ENCODE data around the gene C2orf92. TPM values are rescaled to one million over a fixed set of nuclear protein-coding genes. Genes with fewer than 3 reads are reported as not detected.

Gene C2orf92
- polyA plus RNA-seq, 3 donors: 7.9 TPM; not detected in 2

GRCh38 chr2:97723156-97724072 lies 53.9 kb downstream of the C2orf92 start:
- Histone ChIP-seq H3K27me3 (ENCODE audit: control insufficient read depth in 2 of 2, insufficient read depth in 2 of 2, low read length in 2 of 2) (no peaks in the 10 kb centered on the region), H3K9me3 (replicated peaks in 1 of 2; ENCODE audit: control insufficient read depth in 1 of 2, insufficient read depth in 1 of 2, low read length in 2 of 2) (peaks cover 0 to 8% of the 10 kb centered on the region in 2 donors), H3K36me3 (replicated peaks in 1 of 2; ENCODE audit: control insufficient read depth in 1 of 2, insufficient read depth in 2 of 2, low read length in 2 of 2) (no peaks in the 10 kb centered on the region), H3K4me1 (ENCODE audit: control insufficient read depth in 1 of 2, insufficient read depth in 2 of 2, low read length in 2 of 2) (peaks cover 5 to 8% of the 10 kb centered on the region in 2 donors), H3K27ac (ENCODE audit: low read depth in 1 of 2, low read length in 2 of 2) (no peak overlapping the region), H3K79me2 (ENCODE audit: insufficient read depth, low read length) (no peaks in the 10 kb centered on the region), H3K4me2 (replicated peaks; ENCODE audit: extremely low read depth, low read length, poor library complexity, severe bottlenecking) (no peak overlapping the region), H2AFZ (ENCODE audit: insufficient read depth, low read depth, low read length, poor library complexity, severe bottlenecking) (no peak overlapping the region), H3K4me3 (replicated peaks in 1 of 3; ENCODE audit: low read depth in 2 of 3, low read length in 3 of 3) (no peak overlapping the region), H3K9ac (ENCODE audit: insufficient read depth, low read length, poor library complexity, severe bottlenecking) (no peak overlapping the region), H4K20me1 (ENCODE audit: insufficient read depth, low read length) (no peaks in the 10 kb centered on the region)
- H3K27ac Mint-ChIP-seq: no peak overlapping the region
- DNase-seq: no peak
- peaks cover 1 to 10% (median 10%) of the 10 kb centered on the region in 3 donors for H3K27me3 Mint-ChIP-seq (ENCODE audit: low read depth in 3 of 3)
- no peaks in the 10 kb centered on the region for H3K36me3 Mint-ChIP-seq
- peaks cover 4 to 11% (median 8%) of the 10 kb centered on the region in 7 donors for H3K9me3 Mint-ChIP-seq
- H3K4me3 Mint-ChIP-seq: no peak overlapping the region
- peaks cover 10% of the 10 kb centered on the region for H3K4me1 Mint-ChIP-seq
- intact Hi-C loops (cut with micrococcal nuclease): no loop called here
- WGBS (ENCODE audit: insufficient coverage): 93% methylated on average over 35 of the region's 37 CpGs
- no peak for TF ChIP-seq CTCF (IDR thresholded peaks at IDR 0.05)

- no peak for DNase-seq
- no peak overlapping the region for H3K27ac ChIP-seq (ENCODE audit: low read depth in 1 of 2, low read length in 2 of 2)
Measured at GRCh38 chr2:97724073-97724410, 54.5 kb downstream of the C2orf92 start.

More at GRCh38 chr2:97724073-97724410, 54.5 kb downstream of the C2orf92 start:
- Histone ChIP-seq H3K4me1 (ENCODE audit: control insufficient read depth in 1 of 2, insufficient read depth in 2 of 2, low read length in 2 of 2) (peaks cover 0 to 2% of the 10 kb centered on the region in 2 donors), H3K9ac (ENCODE audit: insufficient read depth, low read length, poor library complexity, severe bottlenecking) (no peak overlapping the region), H3K79me2 (ENCODE audit: insufficient read depth, low read length) (no peaks in the 10 kb centered on the region), H3K9me3 (replicated peaks in 1 of 2; ENCODE audit: control insufficient read depth in 1 of 2, insufficient read depth in 1 of 2, low read length in 2 of 2) (peaks cover 0 to 8% of the 10 kb centered on the region in 2 donors), H2AFZ (ENCODE audit: insufficient read depth, low read depth, low read length, poor library complexity, severe bottlenecking) (no peak overlapping the region), H3K4me2 (replicated peaks; ENCODE audit: extremely low read depth, low read length, poor library complexity, severe bottlenecking) (no peak overlapping the region), H3K4me3 (replicated peaks in 1 of 3; ENCODE audit: low read depth in 2 of 3, low read length in 3 of 3) (no peak overlapping the region), H4K20me1 (ENCODE audit: insufficient read depth, low read length) (no peaks in the 10 kb centered on the region), H3K27me3 (ENCODE audit: control insufficient read depth in 2 of 2, insufficient read depth in 2 of 2, low read length in 2 of 2) (no peaks in the 10 kb centered on the region), H3K36me3 (replicated peaks in 1 of 2; ENCODE audit: control insufficient read depth in 1 of 2, insufficient read depth in 2 of 2, low read length in 2 of 2) (no peaks in the 10 kb centered on the region)
- Mint-ChIP-seq H3K4me1 (peaks cover 4% of the 10 kb centered on the region), H3K9me3 (peaks cover 4 to 11% (median 8%) of the 10 kb centered on the region in 7 donors), H3K4me3 (no peak overlapping the region), H3K36me3 (no peaks in the 10 kb centered on the region), H3K27ac (no peak overlapping the region), H3K27me3 (ENCODE audit: low read depth in 3 of 3) (peaks cover 1 to 12% (median 9%) of the 10 kb centered on the region in 3 donors)
- intact Hi-C loops (cut with micrococcal nuclease): no loop called here
- 76% methylated on average over 41 of the region's 41 CpGs for whole genome bisulfite sequencing (ENCODE audit: insufficient coverage)
- no peak for TF ChIP-seq CTCF (IDR thresholded peaks at IDR 0.05)
